Lower leg skin (tissue), 3 donors: Measurements from ENCODE around the gene MAD1L1.

Source experiments
- CTCF ChIP-seq, 3 donors: fragments of 450-650 bp; IDR thresholded peaks; one replicate each; pipeline ENCODE4 v1.5.1; 2016; ENCODE audit warnings: antibody characterized with exemption in 3 of 3, mild to moderate bottlenecking in 3 of 3, moderate library complexity in 2 of 3
- POLR2A ChIP-seq, 2 donors: fragments of 450-650 bp; IDR thresholded peaks; one replicate each; pipeline ENCODE4 v1.6.1; 2016 to 2017; ENCODE audit warnings: antibody characterized with exemption in 2 of 2, mild to moderate bottlenecking in 1 of 2, moderate library complexity in 1 of 2

GRCh38 chr7:2185715-2186114 is 47.0 kb downstream of the MAD1L1 start:
- TF ChIP-seq POLR2A (IDR thresholded peaks at IDR 0.05) (no peak), CTCF (IDR thresholded peaks at IDR 0.05) (no peak)
